Measurements from ENCODE around the gene NEK6.
A peak's percentile ranks its signal among the peaks of the same experiment; 100 is the strongest.

Gene NEK6

DNA sequence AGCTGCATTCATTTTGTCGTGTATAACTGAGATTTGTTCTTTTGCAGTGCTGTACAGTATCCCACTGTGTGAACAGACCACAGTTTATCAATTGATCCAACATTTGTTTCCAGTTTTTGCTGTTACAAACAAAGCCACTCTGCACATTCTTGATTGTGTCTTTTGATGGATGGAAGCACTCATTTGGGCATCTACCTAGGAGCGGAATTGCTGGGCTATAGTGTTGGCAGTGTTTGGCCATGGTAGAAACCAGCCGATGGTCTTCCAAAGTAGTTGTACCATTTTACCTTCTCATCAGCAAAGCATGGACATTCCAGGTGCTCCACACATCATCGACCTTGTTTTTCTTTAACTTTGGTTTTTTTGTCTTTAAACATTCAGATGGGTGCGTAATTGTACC, 79.8 kb downstream of the NEK6 start:
- H3K9me3 ChIP-seq (ENCODE audit: control insufficient read depth, low read length): peaks cover 14% of the 10 kb centered on the region
- H3K4me3 ChIP-seq (ENCODE audit: insufficient read depth in 1 of 2, low read depth in 1 of 2, low read length in 2 of 2): no peak overlapping the region
- H3K23ac ChIP-seq (ENCODE audit: low read length in 2 of 2): no peak overlapping the region
- no peak overlapping the region for H2BK15ac ChIP-seq (ENCODE audit: low read depth, poor library complexity, severe bottlenecking)
- no peaks in the 10 kb centered on the region for H3K27me3 ChIP-seq (ENCODE audit: control insufficient read depth in 1 of 2, insufficient read depth in 1 of 2, low read length in 2 of 2)
- H2BK120ac ChIP-seq (ENCODE audit: low read depth, low read length): no peak overlapping the region
- peaks cover 92 to 94% of the 10 kb centered on the region in 2 experiments for H3K36me3 ChIP-seq (ENCODE audit: control insufficient read depth in 1 of 2, insufficient read depth in 2 of 2, low read depth in 1 of 2, low read length in 2 of 2)
- no peak for DNase-seq
- H3K18ac ChIP-seq (ENCODE audit: low read depth in 1 of 2, low read length in 2 of 2): no peak overlapping the region
- H3K14ac ChIP-seq (ENCODE audit: low read length in 2 of 2): no peak overlapping the region
- H2BK12ac ChIP-seq (ENCODE audit: low read length in 2 of 2): no peak overlapping the region
- H3K27ac ChIP-seq (ENCODE audit: low read length, poor library complexity, severe bottlenecking): no peak overlapping the region
- peaks cover 24% of the 10 kb centered on the region for H3K4me1 ChIP-seq (ENCODE audit: control insufficient read depth, insufficient read depth, low read depth, low read length)
- H2AK5ac ChIP-seq (ENCODE audit: low read length, severe bottlenecking): no peak overlapping the region
- no peak overlapping the region for H3K4me2 ChIP-seq (ENCODE audit: low read length, poor library complexity, severe bottlenecking)
- no peak overlapping the region for H3K4ac ChIP-seq (ENCODE audit: low read depth in 1 of 2, low read length in 2 of 2)
- 100% methylated on average over 4 of the region's 5 CpGs for WGBS
- H3K79me1 ChIP-seq (replicated peaks; ENCODE audit: low read length, poor library complexity, severe bottlenecking): peaks cover 40% of the 10 kb centered on the region
- no peak overlapping the region for H4K91ac ChIP-seq (ENCODE audit: low read length)
- H4K8ac ChIP-seq (ENCODE audit: low read length): no peak overlapping the region
- no peak overlapping the region for H3K9ac ChIP-seq (ENCODE audit: low read length)
- H2AFZ ChIP-seq (ENCODE audit: low read depth, low read length): no peak overlapping the region
- H2BK5ac ChIP-seq (ENCODE audit: low read depth, low read length, poor library complexity, severe bottlenecking): no peak overlapping the region

DNA sequence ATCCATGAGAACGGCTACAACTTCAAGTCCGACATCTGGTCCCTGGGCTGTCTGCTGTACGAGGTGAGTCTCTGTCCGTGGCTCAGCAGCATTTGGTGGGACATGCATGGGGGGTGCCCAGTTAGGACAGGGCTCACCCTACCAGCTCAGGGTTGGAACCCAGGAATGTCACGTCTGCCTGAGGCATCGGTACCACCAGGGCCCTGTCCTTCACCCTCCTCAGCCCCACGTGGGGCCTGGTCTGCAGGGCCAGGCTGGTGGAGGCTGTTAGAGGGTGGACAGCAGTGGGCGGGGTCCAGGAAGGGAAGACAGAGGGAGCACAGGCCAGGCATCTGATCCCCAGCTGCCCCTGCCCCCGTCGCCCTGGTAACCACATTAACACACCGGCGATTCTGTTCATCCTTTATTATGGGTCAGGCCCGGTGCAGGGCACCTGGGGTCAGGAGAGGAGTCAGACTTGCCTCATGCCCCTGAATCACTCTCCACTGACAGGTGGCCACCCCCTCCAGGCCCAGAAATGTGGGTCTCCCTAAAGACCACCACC, 81.9 kb downstream of the NEK6 start:
- Histone ChIP-seq H3K14ac (ENCODE audit: low read length in 2 of 2) (no peak overlapping the region), H3K4me1 (ENCODE audit: control insufficient read depth, insufficient read depth, low read depth, low read length) (peaks cover 43% of the 10 kb centered on the region)
- WGBS: 89% methylated on average over 12 of the region's 13 CpGs

DNA sequence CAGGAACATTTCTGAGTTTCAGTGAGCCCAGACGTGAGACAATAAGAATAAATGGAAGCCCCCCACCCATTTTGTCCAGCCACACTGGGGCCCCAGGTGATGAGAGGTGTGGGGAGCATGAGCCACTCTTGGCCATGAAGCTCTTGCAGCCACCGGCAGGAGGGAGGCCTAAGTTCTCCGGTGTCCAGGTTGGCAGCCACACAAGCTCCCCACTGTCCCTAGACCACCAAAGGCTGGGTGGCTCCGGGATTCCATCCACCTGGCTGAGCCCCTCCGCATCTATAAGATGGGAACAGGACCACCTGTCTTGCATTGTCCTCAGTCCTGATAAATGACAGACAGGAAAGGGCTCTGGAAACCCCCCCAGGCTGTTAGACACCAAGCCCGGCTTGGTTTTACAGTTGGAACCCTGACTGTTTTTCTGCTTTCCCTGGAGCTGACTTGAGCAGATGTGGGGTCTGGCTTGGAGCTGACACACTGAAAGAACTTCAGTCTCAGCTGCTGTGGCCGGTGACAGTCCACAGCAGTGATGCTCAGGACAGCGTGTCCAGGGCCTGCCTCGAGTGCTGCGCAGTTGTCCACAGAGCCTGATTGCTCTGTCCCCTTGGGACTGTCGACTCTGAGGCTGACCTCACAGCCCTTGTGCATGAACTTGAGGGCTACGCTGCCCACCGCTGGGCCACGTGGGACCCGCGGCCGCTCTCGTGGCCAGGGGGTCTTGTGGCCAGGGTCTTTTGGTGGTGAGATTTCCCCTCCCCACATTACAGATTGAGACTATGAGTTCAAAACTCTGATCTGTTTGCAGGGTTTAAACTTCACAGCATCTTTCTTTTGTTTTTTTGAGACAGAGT, 82.7 kb downstream of the NEK6 start:
- Histone ChIP-seq H3K9ac (ENCODE audit: low read length) (no peak overlapping the region), H3K27ac (ENCODE audit: low read length, poor library complexity, severe bottlenecking) (no peak overlapping the region), H2BK15ac (ENCODE audit: low read depth, poor library complexity, severe bottlenecking) (no peak overlapping the region), H4K8ac (ENCODE audit: low read length) (peak overlapping the region; percentile 35), H3K4me2 (ENCODE audit: low read length, poor library complexity, severe bottlenecking) (no peak overlapping the region), H3K4me1 (ENCODE audit: control insufficient read depth, insufficient read depth, low read depth, low read length) (peaks cover 48% of the 10 kb centered on the region), H2AK5ac (ENCODE audit: low read length, severe bottlenecking) (no peak overlapping the region), H3K79me1 (replicated peaks; ENCODE audit: low read length, poor library complexity, severe bottlenecking) (peaks cover 39% of the 10 kb centered on the region), H3K18ac (ENCODE audit: low read depth in 1 of 2, low read length in 2 of 2) (no peak overlapping the region), H2BK12ac (ENCODE audit: low read length in 2 of 2) (no peak overlapping the region), H3K4ac (ENCODE audit: low read depth in 1 of 2, low read length in 2 of 2) (no peak overlapping the region), H2BK120ac (ENCODE audit: low read depth, low read length) (no peak overlapping the region), H3K27me3 (ENCODE audit: control insufficient read depth in 1 of 2, insufficient read depth in 1 of 2, low read length in 2 of 2) (no peaks in the 10 kb centered on the region), H2AFZ (ENCODE audit: low read depth, low read length) (no peak overlapping the region), H3K36me3 (ENCODE audit: control insufficient read depth in 1 of 2, insufficient read depth in 2 of 2, low read depth in 1 of 2, low read length in 2 of 2) (peaks cover 83 to 88% of the 10 kb centered on the region in 2 experiments), H3K23ac (ENCODE audit: low read length in 2 of 2) (no peak overlapping the region), H3K14ac (ENCODE audit: low read length in 2 of 2) (no peak overlapping the region), H3K4me3 (ENCODE audit: insufficient read depth in 1 of 2, low read depth in 1 of 2, low read length in 2 of 2) (no peak overlapping the region), H2BK5ac (ENCODE audit: low read depth, low read length, poor library complexity, severe bottlenecking) (no peak overlapping the region), H3K9me3 (ENCODE audit: control insufficient read depth, low read length) (peaks cover 14% of the 10 kb centered on the region), H4K91ac (ENCODE audit: low read length) (no peak overlapping the region)
- 99% methylated on average over 17 of the region's 18 CpGs for WGBS
- no peak for DNase-seq

More for the DNA sequence above, 81.9 kb downstream of the NEK6 start:
- no peak overlapping the region for H4K91ac ChIP-seq (ENCODE audit: low read length)
- peaks cover 83 to 88% of the 10 kb centered on the region in 2 experiments for H3K36me3 ChIP-seq (ENCODE audit: control insufficient read depth in 1 of 2, insufficient read depth in 2 of 2, low read depth in 1 of 2, low read length in 2 of 2)
- H2BK12ac ChIP-seq (ENCODE audit: low read length in 2 of 2): no peak overlapping the region
- no peak overlapping the region for H3K9ac ChIP-seq (ENCODE audit: low read length)
- no peak overlapping the region for H2AFZ ChIP-seq (ENCODE audit: low read depth, low read length)
- H2BK120ac ChIP-seq (ENCODE audit: low read depth, low read length): no peak overlapping the region
- H3K27me3 ChIP-seq (ENCODE audit: control insufficient read depth in 1 of 2, insufficient read depth in 1 of 2, low read length in 2 of 2): no peaks in the 10 kb centered on the region
- H3K27ac ChIP-seq (ENCODE audit: low read length, poor library complexity, severe bottlenecking): no peak overlapping the region
- H3K18ac ChIP-seq (ENCODE audit: low read depth in 1 of 2, low read length in 2 of 2): no peak overlapping the region
- peak overlapping the region; percentile 5 for H4K8ac ChIP-seq (ENCODE audit: low read length)
- DNase-seq: no peak
- H3K4me3 ChIP-seq (ENCODE audit: insufficient read depth in 1 of 2, low read depth in 1 of 2, low read length in 2 of 2): no peak overlapping the region
- H3K9me3 ChIP-seq (ENCODE audit: control insufficient read depth, low read length): peaks cover 14% of the 10 kb centered on the region
- no peak overlapping the region for H3K4me2 ChIP-seq (ENCODE audit: low read length, poor library complexity, severe bottlenecking)
- H3K23ac ChIP-seq (ENCODE audit: low read length in 2 of 2): no peak overlapping the region
- H3K4ac ChIP-seq (ENCODE audit: low read depth in 1 of 2, low read length in 2 of 2): no peak overlapping the region
- H2BK5ac ChIP-seq (ENCODE audit: low read depth, low read length, poor library complexity, severe bottlenecking): no peak overlapping the region
- no peak overlapping the region for H2AK5ac ChIP-seq (ENCODE audit: low read length, severe bottlenecking)
- H2BK15ac ChIP-seq (ENCODE audit: low read depth, poor library complexity, severe bottlenecking): no peak overlapping the region
- peaks cover 35% of the 10 kb centered on the region for H3K79me1 ChIP-seq (replicated peaks; ENCODE audit: low read length, poor library complexity, severe bottlenecking)

- peak overlapping the region; percentile 5 for H4K8ac ChIP-seq (ENCODE audit: low read length)
- H2BK12ac ChIP-seq (ENCODE audit: low read length in 2 of 2): peak overlapping the region in 1 of 2 experiments; percentile 57
- no peak overlapping the region for H4K91ac ChIP-seq (ENCODE audit: low read length)
- no peak overlapping the region for H3K4me2 ChIP-seq (ENCODE audit: low read length, poor library complexity, severe bottlenecking)
- peak overlapping the region; percentile 68 for H3K9ac ChIP-seq (ENCODE audit: low read length)
- no peak for DNase-seq
- H2BK5ac ChIP-seq (ENCODE audit: low read depth, low read length, poor library complexity, severe bottlenecking): no peak overlapping the region
- peak overlapping the region in 1 of 2 experiments; percentile 29 for H3K14ac ChIP-seq (ENCODE audit: low read length in 2 of 2)
- H3K18ac ChIP-seq (ENCODE audit: low read depth in 1 of 2, low read length in 2 of 2): peak overlapping the region in 1 of 2 experiments; percentile 13
- H2AFZ ChIP-seq (ENCODE audit: low read depth, low read length): no peak overlapping the region
- peaks cover 14% of the 10 kb centered on the region for H3K9me3 ChIP-seq (ENCODE audit: control insufficient read depth, low read length)
- H3K36me3 ChIP-seq (ENCODE audit: control insufficient read depth in 1 of 2, insufficient read depth in 2 of 2, low read depth in 1 of 2, low read length in 2 of 2): peaks cover 82 to 91% of the 10 kb centered on the region in 2 experiments
- 90% methylated on average over 21 of the region's 21 CpGs for WGBS
- H3K4me3 ChIP-seq (ENCODE audit: insufficient read depth in 1 of 2, low read depth in 1 of 2, low read length in 2 of 2): no peak overlapping the region
- H3K79me1 ChIP-seq (replicated peaks; ENCODE audit: low read length, poor library complexity, severe bottlenecking): peaks cover 44% of the 10 kb centered on the region
- no peak overlapping the region for H2BK15ac ChIP-seq (ENCODE audit: low read depth, poor library complexity, severe bottlenecking)
- H3K4ac ChIP-seq (ENCODE audit: low read depth in 1 of 2, low read length in 2 of 2): no peak overlapping the region
- peak overlapping the region; percentile 94 for H3K27ac ChIP-seq (ENCODE audit: low read length, poor library complexity, severe bottlenecking)
- H3K4me1 ChIP-seq (ENCODE audit: control insufficient read depth, insufficient read depth, low read depth, low read length): peaks cover 54% of the 10 kb centered on the region
- no peaks in the 10 kb centered on the region for H3K27me3 ChIP-seq (ENCODE audit: control insufficient read depth in 1 of 2, insufficient read depth in 1 of 2, low read length in 2 of 2)
- no peak overlapping the region for H2BK120ac ChIP-seq (ENCODE audit: low read depth, low read length)
- H2AK5ac ChIP-seq (ENCODE audit: low read length, severe bottlenecking): peak overlapping the region; percentile 85
- H3K23ac ChIP-seq (ENCODE audit: low read length in 2 of 2): peak overlapping the region in 1 of 2 experiments; percentile 35
Measured at GRCh38 chr9:124341455-124342170, 83.9 kb downstream of the NEK6 start.

Measured in mesenchymal stem cell (in vitro differentiated cells and primary cell).